K562 (cell line): ENCODE measurements around the gene WWTR1. TPM values are rescaled to one million over a fixed set of nuclear protein-coding genes. Genes with fewer than 3 reads are reported as not detected.

Experiments
- ADNP ChIP-seq: fragments of 200-800 bp; sonication (Bioruptor generic); IDR thresholded peaks from 2 replicates; pipeline ENCODE4 v1.6.1; 2016; ENCODE audit warnings: missing genetic modification characterization, missing compliant biosample characterization
- ARID1B ChIP-seq: fragments of 450-650 bp; IDR thresholded peaks from 2 replicates; pipeline ENCODE4 v1.6.1; 2016; ENCODE audit warnings: antibody characterized with exemption, mild to moderate bottlenecking, inconsistent platforms
- BDP1 ChIP-seq: IDR thresholded peaks from 3 replicates; pipeline ENCODE4 v1.6.1; 2011; ENCODE audit not compliant: insufficient read length, insufficient read depth
- HDAC2 ChIP-seq: fragments of 450-650 bp; IDR thresholded peaks from 2 replicates; pipeline ENCODE4 v1.6.1; 2016; ENCODE audit warnings: mild to moderate bottlenecking
- HLTF ChIP-seq: fragments of 450-650 bp; IDR thresholded peaks from 2 replicates; pipeline ENCODE4 v1.6.1; 2016
- KLF10 ChIP-seq: fragments of 250-450 bp; sonication (Bioruptor Pico); IDR thresholded peaks from 2 replicates; pipeline ENCODE4 v1.6.1; 2021; ENCODE audit warnings: matching md5 sums
- SMARCC2 ChIP-seq: fragments of 450-650 bp; IDR thresholded peaks from 2 replicates; pipeline ENCODE4 v1.6.1; 2017; ENCODE audit warnings: antibody characterized with exemption, moderate library complexity, mild to moderate bottlenecking, low read depth
- SOX6 ChIP-seq: fragments of 450-650 bp; IDR thresholded peaks from 2 replicates; pipeline ENCODE4 v1.6.1; 2014; ENCODE audit warnings: mild to moderate bottlenecking
- TAF1 ChIP-seq: IDR thresholded peaks from 2 replicates; pipeline ENCODE4 v1.6.1; 2011; ENCODE audit warnings: mild to moderate bottlenecking, low read length, moderate library complexity; ENCODE audit not compliant: insufficient read depth, control insufficient read depth, severe bottlenecking; ENCODE audit errors: extremely low read depth
- ZNF431 ChIP-seq: sonication (generic); formaldehyde crosslinking; IDR thresholded peaks from 2 replicates; pipeline ENCODE4 v1.8.0; 2022; ENCODE audit warnings: mild to moderate bottlenecking, missing genetic modification reagents
- polyA plus RNA-seq, 8 experiments: library from polyadenylated mRNA; depleted of rRNA in 4 of 8; stranded (reverse) in 5 of 8; unstranded in 3 of 8; fragments of >200 nt; fragmentation: Nextera tagmentation in 2 of 8; fragmentation: Illumina TruSeq in 1 of 8; extraction: Ambion mirVana in 2 of 8; extraction: Trizol in 1 of 8; gene quantifications; 2 replicates each; pipeline versions ENCODE4 v1.2.1 to v1.2.3, GENCODE V29; 2011 to 2014; ENCODE audit warnings: inconsistent platforms in 1 of 8, missing spikeins in 1 of 8
- total RNA-seq, 7 experiments: library from RNA; depleted of rRNA in 6 of 7; stranded (reverse); fragments of >200 nt in 6 of 7; fragmentation: Illumina TruSeq in 2 of 7; extraction: Trizol in 2 of 7; gene quantifications; 2 replicates each; pipeline versions ENCODE4 v1.2.1 to v1.2.3, GENCODE V29; 2011 to 2021; ENCODE audit warnings: low replicate concordance in 1 of 7
- TF ChIP-seq, protein P1 (sequence below), 2 experiments: IDR thresholded peaks; 2 replicates each; pipeline ENCODE4 v1.6.1; 2012; ENCODE audit warnings: improper control_type of control experiment in 2 of 2, low read depth in 2 of 2, low read length in 2 of 2, borderline replicate concordance in 1 of 2
- TF ChIP-seq, protein P2 (sequence below): fragments of 450-650 bp; conservative IDR thresholded peaks from 2 replicates; pipeline ENCODE4 v1.6.1; 2016; ENCODE audit warnings: missing genetic modification characterization, low read depth, mild to moderate bottlenecking, missing compliant biosample characterization, moderate library complexity

The WWTR1 gene
- total and polyA plus RNA-seq, 9 of the 15 experiments (the other 6 are each of a cell fraction or from before 2014, with no cell fraction given): 0.04 to 1.5 (median 0.60) TPM

DNA sequence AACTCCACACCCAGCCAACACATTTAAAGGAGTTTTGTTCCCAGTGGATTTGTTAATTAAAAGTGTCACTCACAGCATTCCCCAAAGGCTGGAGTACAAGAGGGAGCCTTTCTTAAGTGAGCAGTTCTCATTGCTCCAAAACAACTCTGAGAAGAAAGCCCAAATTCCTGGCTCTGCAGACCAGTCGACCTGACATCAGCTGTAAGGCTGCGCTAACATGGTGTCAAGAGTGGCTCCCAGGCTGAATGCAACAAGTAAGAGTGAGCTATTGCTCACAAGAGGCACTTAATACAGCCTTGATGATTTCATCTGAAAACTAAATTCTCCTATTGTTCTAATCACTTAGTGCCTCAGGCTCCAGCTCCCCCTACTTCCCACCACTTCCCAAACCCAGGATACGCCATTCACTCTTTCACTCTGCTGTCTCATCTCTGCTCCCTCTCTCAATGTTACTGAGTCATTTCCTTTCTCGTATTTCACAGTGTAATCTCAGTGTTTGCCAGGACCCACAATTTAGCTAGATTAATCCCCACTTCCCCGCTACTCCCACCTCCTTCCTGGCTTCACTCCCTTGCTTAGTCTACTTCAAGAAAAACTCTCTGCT lies 81.8 kb downstream of the WWTR1 start (continued):
- TF ChIP-seq, protein P1, sequence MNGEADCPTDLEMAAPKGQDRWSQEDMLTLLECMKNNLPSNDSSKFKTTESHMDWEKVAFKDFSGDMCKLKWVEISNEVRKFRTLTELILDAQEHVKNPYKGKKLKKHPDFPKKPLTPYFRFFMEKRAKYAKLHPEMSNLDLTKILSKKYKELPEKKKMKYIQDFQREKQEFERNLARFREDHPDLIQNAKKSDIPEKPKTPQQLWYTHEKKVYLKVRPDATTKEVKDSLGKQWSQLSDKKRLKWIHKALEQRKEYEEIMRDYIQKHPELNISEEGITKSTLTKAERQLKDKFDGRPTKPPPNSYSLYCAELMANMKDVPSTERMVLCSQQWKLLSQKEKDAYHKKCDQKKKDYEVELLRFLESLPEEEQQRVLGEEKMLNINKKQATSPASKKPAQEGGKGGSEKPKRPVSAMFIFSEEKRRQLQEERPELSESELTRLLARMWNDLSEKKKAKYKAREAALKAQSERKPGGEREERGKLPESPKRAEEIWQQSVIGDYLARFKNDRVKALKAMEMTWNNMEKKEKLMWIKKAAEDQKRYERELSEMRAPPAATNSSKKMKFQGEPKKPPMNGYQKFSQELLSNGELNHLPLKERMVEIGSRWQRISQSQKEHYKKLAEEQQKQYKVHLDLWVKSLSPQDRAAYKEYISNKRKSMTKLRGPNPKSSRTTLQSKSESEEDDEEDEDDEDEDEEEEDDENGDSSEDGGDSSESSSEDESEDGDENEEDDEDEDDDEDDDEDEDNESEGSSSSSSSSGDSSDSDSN (IDR thresholded peaks at IDR 0.05; ENCODE audit: borderline replicate concordance in 1 of 2, low read depth in 2 of 2, low read length in 2 of 2): peak in 1 of 2 experiments; percentile 30; a peak in 1 of 4 replicates
- TF ChIP-seq SOX6 (peak; percentile 61), TAF1 (no peak), ARID1B (peak; percentile 91), SMARCC2 (peak; percentile 76), HLTF (0 out of 2 replicates have a peak, but pooled peaks have one; percentile 51), BDP1 (no peak), KLF10 (no peak), ZNF431 (CRISPR knock-in tag) (no peak), ADNP (tag) (no peak), HDAC2 (peak; percentile 75; the same call in 1 of the 2 replicates)
- TF ChIP-seq, protein P2, sequence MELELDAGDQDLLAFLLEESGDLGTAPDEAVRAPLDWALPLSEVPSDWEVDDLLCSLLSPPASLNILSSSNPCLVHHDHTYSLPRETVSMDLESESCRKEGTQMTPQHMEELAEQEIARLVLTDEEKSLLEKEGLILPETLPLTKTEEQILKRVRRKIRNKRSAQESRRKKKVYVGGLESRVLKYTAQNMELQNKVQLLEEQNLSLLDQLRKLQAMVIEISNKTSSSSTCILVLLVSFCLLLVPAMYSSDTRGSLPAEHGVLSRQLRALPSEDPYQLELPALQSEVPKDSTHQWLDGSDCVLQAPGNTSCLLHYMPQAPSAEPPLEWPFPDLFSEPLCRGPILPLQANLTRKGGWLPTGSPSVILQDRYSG (tag): 0 out of 2 replicates have a peak, but pooled peaks have one; percentile 36
- TF ChIP-seq, all 486 proteins: peak for 81
